IPS DF 6.9 (cell line): ENCODE measurements around the gene ANKRD35.

Experiments
- DNase-seq: peaks from one replicate; pipeline ENCODE4 v3.0.0-alpha.2; 2013; ENCODE audit warnings: low read depth, low spot score
- H3K27ac ChIP-seq: one replicate; pipeline ENCODE4 v1.5.1; 2013; ENCODE audit warnings: low read length, control low read depth
- H3K27me3 ChIP-seq: 2 replicates; pipeline ENCODE4 v1.6.1; 2013; ENCODE audit warnings: mild to moderate bottlenecking, low read length; ENCODE audit not compliant: control insufficient read depth, insufficient read depth
- H3K36me3 ChIP-seq: 2 replicates; pipeline ENCODE4 v1.6.1; 2013; ENCODE audit warnings: low read length; ENCODE audit not compliant: control insufficient read depth, insufficient read depth
- H3K4me1 ChIP-seq: 2 replicates; pipeline ENCODE4 v1.6.1; 2013; ENCODE audit warnings: low read length; ENCODE audit not compliant: control insufficient read depth, insufficient read depth
- H3K4me3 ChIP-seq: 2 replicates; pipeline ENCODE4 v1.5.1; 2013; ENCODE audit warnings: mild to moderate bottlenecking, low read length
- H3K9me3 ChIP-seq: 2 replicates; pipeline ENCODE4 v1.6.1; 2013; ENCODE audit warnings: low read length, inconsistent platforms; ENCODE audit not compliant: control insufficient read depth, insufficient read depth
- WGBS: extraction: QIAGEN DNeasy Blood & Tissue Kit; methylation state at CpG from one replicate; pipeline ENCODE4 v1.1.7; 2013; ENCODE audit warnings: mixed read lengths, missing lambda C conversion rate; ENCODE audit not compliant: insufficient read length, insufficient coverage; 5-methylcytosine and 5-hydroxymethylcytosine counted together

Gene ANKRD35

GRCh38 chr1:145892486-145893087, 6.9 kb upstream of the ANKRD35 start:
- Histone ChIP-seq H3K27me3 (no peaks in the 10 kb centered on the region), H3K4me3 (no peak overlapping the region), H3K36me3 (no peaks in the 10 kb centered on the region), H3K4me1 (no peaks in the 10 kb centered on the region; the same call in 1 of the 2 replicates), H3K9me3 (no peaks in the 10 kb centered on the region), H3K27ac (no peak overlapping the region)
- no CpG with 5 or more reads among the region's 3 CpGs for WGBS
- DNase-seq, result no peak

GRCh38 chr1:145891587-145892485, 6.2 kb upstream of the ANKRD35 start:
- Histone ChIP-seq H3K36me3 (no peaks in the 10 kb centered on the region), H3K27me3 (no peaks in the 10 kb centered on the region), H3K9me3 (no peaks in the 10 kb centered on the region), H3K27ac (no peak overlapping the region), H3K4me1 (no peaks in the 10 kb centered on the region; the same call in 1 of the 2 replicates), H3K4me3 (no peak overlapping the region)
- DNase-seq, result peak; percentile 97
- WGBS, result no CpG with 5 or more reads among the region's 6 CpGs

GRCh38 chr1:145891143-145891542, 5.5 kb upstream of the ANKRD35 start:
- Histone ChIP-seq H3K4me1 (no peaks in the 10 kb centered on the region; the same call in 1 of the 2 replicates), H3K27ac (no peak overlapping the region), H3K27me3 (no peaks in the 10 kb centered on the region), H3K36me3 (no peaks in the 10 kb centered on the region), H3K9me3 (no peaks in the 10 kb centered on the region), H3K4me3 (no peak overlapping the region)
- no CpG with 5 or more reads among the region's 1 CpG for WGBS
- DNase-seq, result no peak

- whole genome bisulfite sequencing, result no CpG with 5 or more reads among the region's 3 CpGs
- Histone ChIP-seq H3K36me3 (no peaks in the 10 kb centered on the region), H3K27ac (no peak overlapping the region), H3K4me3 (no peak overlapping the region), H3K4me1 (no peaks in the 10 kb centered on the region; the same call in 1 of the 2 replicates), H3K27me3 (no peaks in the 10 kb centered on the region; the same call in 1 of the 2 replicates), H3K9me3 (no peaks in the 10 kb centered on the region)
- no peak for DNase-seq
Observed at GRCh38 chr1:145889722-145890121, 4.1 kb upstream of the ANKRD35 start.

GRCh38 chr1:145887631-145888030, 2.0 kb upstream of the ANKRD35 start:
- no peak for DNase-seq
- Histone ChIP-seq H3K27ac (no peak overlapping the region), H3K36me3 (no peaks in the 10 kb centered on the region), H3K27me3 (no peaks in the 10 kb centered on the region; the same call in 1 of the 2 replicates), H3K4me3 (no peak overlapping the region), H3K4me1 (no peaks in the 10 kb centered on the region; the same call in 1 of the 2 replicates), H3K9me3 (no peaks in the 10 kb centered on the region)
- WGBS, result no CpG with 5 or more reads among the region's 5 CpGs

- no CpG with 5 or more reads among the region's 8 CpGs for WGBS
- Histone ChIP-seq H3K9me3 (no peaks in the 10 kb centered on the region), H3K36me3 (no peaks in the 10 kb centered on the region), H3K27me3 (no peaks in the 10 kb centered on the region; the same call in 1 of the 2 replicates), H3K4me1 (no peaks in the 10 kb centered on the region), H3K4me3 (no peak overlapping the region), H3K27ac (no peak overlapping the region)
- no peak for DNase-seq
Observed at GRCh38 chr1:145886816-145887215, 1.1 kb upstream of the ANKRD35 start.

GRCh38 chr1:145886390-145886789, 724 bp upstream of the ANKRD35 start:
- H3K27me3 ChIP-seq, result no peaks in the 10 kb centered on the region; the same call in 1 of the 2 replicates
- H3K27ac ChIP-seq, result no peak overlapping the region
- H3K9me3 ChIP-seq, result no peaks in the 10 kb centered on the region
- peak overlapping the region; percentile 97; the same call in 1 of the 2 replicates for H3K4me3 ChIP-seq
- H3K36me3 ChIP-seq, result no peaks in the 10 kb centered on the region
- WGBS, result no CpG with 5 or more reads among the region's 11 CpGs
- no peak for DNase-seq
- H3K4me1 ChIP-seq, result no peaks in the 10 kb centered on the region

GRCh38 chr1:145884675-145885074, 991 bp downstream of the ANKRD35 start:
- no peaks in the 10 kb centered on the region for H3K4me1 ChIP-seq
- no peaks in the 10 kb centered on the region for H3K9me3 ChIP-seq
- no peak overlapping the region for H3K4me3 ChIP-seq
- no peak overlapping the region for H3K27ac ChIP-seq
- DNase-seq, result no peak
- H3K27me3 ChIP-seq, result no peaks in the 10 kb centered on the region; the same call in 1 of the 2 replicates
- H3K36me3 ChIP-seq, result no peaks in the 10 kb centered on the region
- WGBS, result no CpG with 5 or more reads among the region's 1 CpG

- H3K4me3 ChIP-seq, result no peak overlapping the region
- no peak for DNase-seq
- no peaks in the 10 kb centered on the region; the same call in 1 of the 2 replicates for H3K27me3 ChIP-seq
- H3K27ac ChIP-seq, result no peak overlapping the region
- peaks cover 1% of the 10 kb centered on the region; the same call in 1 of the 2 replicates for H3K4me1 ChIP-seq
- no peaks in the 10 kb centered on the region for H3K9me3 ChIP-seq
- no peaks in the 10 kb centered on the region for H3K36me3 ChIP-seq
- no CpG with 5 or more reads among the region's 5 CpGs for WGBS
Observed at GRCh38 chr1:145879775-145880174, 5.9 kb downstream of the ANKRD35 start.

- no CpG with 5 or more reads among the region's 2 CpGs for WGBS
- no peak overlapping the region for H3K4me3 ChIP-seq
- DNase-seq, result no peak
Observed at GRCh38 chr1:145878724-145879123, 6.9 kb downstream of the ANKRD35 start.

More at GRCh38 chr1:145878724-145879123, 6.9 kb downstream of the ANKRD35 start:
- no peaks in the 10 kb centered on the region for H3K9me3 ChIP-seq
- H3K4me1 ChIP-seq, result peaks cover 1% of the 10 kb centered on the region; the same call in 1 of the 2 replicates
- H3K27ac ChIP-seq, result no peak overlapping the region
- no peaks in the 10 kb centered on the region for H3K36me3 ChIP-seq
- H3K27me3 ChIP-seq, result no peaks in the 10 kb centered on the region; the same call in 1 of the 2 replicates
